ENCODE results near the gene MYT1. TPM values are rescaled to one million over a fixed set of nuclear protein-coding genes. Genes with fewer than 3 reads are reported as not detected.
"Not testable (repeated sequence)": the region's sequence is repeated elsewhere in the genome, so short reads cannot be mapped to it uniquely, and the experiment has no call there.

Gene MYT1
- total RNA-seq, 1 experiment from 2014 or later: 0.29 TPM

GRCh38 chr20:64279826-64280459 lies 115.7 kb downstream of the MYT1 start:
- no peak for DNase-seq (ENCODE audit: low read depth, low spot score)
- in situ Hi-C loops (cut with HindIII; ENCODE audit: low pct_unique_long_range_greater_than_20kb, low sequenced_read_pairs): no loop called here

- in situ Hi-C loops (cut with HindIII; ENCODE audit: low pct_unique_long_range_greater_than_20kb, low sequenced_read_pairs): no loop called here
These were observed 116.2 kb downstream of the MYT1 start for GRCh38 chr20:64280460-64280843.

DNA sequence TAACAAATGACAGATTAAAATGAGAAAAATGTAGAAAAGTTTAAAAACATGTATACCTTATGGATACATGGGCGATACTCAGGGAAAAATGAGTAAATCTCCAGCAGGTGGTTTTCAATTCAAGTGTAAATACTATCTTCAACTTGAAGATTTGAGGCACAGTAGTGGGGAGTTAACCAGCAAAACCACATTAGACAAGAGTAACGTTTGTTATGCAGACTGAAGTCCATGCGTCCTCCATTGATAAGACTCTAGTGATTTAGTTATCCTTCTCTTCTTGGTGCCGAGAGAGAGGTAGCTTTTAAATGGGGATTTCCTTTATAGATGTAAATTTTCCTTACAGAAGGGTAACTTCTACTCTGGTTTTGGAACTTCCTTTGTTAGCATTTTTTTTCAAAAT lies 119.4 kb downstream of the MYT1 start:
- in situ Hi-C loops (cut with HindIII; ENCODE audit: low pct_unique_long_range_greater_than_20kb, low sequenced_read_pairs): no loop called here
- no peak for DNase-seq (ENCODE audit: low read depth, low spot score)

More at GRCh38 chr20:64280460-64280843, 116.2 kb downstream of the MYT1 start:
- DNase-seq (ENCODE audit: low read depth, low spot score): no peak

DNA sequence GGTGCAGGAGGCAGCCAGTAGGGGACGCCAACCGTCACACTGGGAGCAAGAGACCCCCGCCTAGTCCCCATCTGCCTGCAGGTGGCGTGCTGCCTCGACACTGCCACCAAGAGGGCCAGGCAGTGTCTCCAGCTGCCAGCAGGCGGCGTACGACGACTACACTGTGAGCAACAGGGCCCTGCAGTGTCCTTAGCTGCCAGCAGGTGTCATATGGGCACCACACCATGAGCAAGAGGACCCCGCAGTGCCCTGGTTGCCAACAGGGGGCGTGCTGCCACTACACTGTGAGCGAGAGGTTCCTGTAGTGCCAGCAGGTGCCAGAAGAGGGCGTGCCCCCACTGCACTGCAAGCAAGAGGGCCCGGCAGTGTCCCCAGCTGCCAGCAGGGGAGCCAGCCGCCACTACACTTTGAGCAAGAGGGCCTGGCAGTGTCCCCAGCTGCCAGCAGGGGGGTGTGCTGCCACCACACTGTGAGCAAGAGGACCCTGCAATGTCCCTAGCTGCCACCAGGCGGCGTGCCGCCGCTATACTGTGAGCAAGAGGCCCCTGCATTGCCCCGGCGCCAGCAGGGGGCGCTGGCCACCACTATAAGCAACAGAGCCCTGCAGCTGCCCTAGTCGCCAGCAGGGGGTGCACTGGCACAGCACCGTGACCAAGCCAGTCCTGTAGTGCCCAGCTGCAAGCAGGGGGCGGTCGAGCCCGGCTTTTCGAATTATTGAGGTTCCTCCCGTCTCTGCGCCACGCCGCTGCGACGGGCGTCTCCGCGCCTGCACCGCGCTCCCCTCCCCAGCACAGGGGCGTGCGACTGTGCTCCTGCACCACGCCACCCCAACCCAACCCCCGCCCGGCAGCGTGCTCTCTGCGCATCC lies 121.6 kb downstream of the MYT1 start:
- in situ Hi-C loops (cut with HindIII; ENCODE audit: low pct_unique_long_range_greater_than_20kb, low sequenced_read_pairs): not testable (repeated sequence)
- peak; percentile 64 for DNase-seq (ENCODE audit: low read depth, low spot score)

- DNase-seq (ENCODE audit: low read depth, low spot score); in situ Hi-C loops (cut with HindIII; ENCODE audit: low pct_unique_long_range_greater_than_20kb, low sequenced_read_pairs): not testable (repeated sequence)
These were observed 122.4 kb downstream of the MYT1 start for GRCh38 chr20:64286447-64287263.

GRCh38 chr20:64287264-64287590 lies 123.0 kb downstream of the MYT1 start:
- in situ Hi-C loops (cut with HindIII; ENCODE audit: low pct_unique_long_range_greater_than_20kb, low sequenced_read_pairs); DNase-seq (ENCODE audit: low read depth, low spot score): not testable (repeated sequence)

Small RNA genes within 50 kb of the gene (small RNA-seq; reads per million reads assigned to genes)
- 0 reads per million in 2 experiments for gene AL137028.2

Other genes starting within 250 kb of the MYT1 start
- gene UCKL1, start 208.0 kb upstream of the MYT1 start, total RNA-seq (2014; rRNA removed; shearing (Covaris generic)): 21.5 and 23.2 TPM in 2 replicates
- gene ZNF512B, start 194.5 kb upstream of the MYT1 start, total RNA-seq (2014; rRNA removed; shearing (Covaris generic)): 8.5 and 8.9 TPM in 2 replicates
- gene SAMD10, start 184.8 kb upstream of the MYT1 start, total RNA-seq (2014; rRNA removed; shearing (Covaris generic)): not detected in 2 replicates
- 63.7 and 71.3 TPM in 2 replicates for gene PRPF6, start 183.3 kb upstream of the MYT1 start, total RNA-seq (2014; rRNA removed; shearing (Covaris generic))
- gene C20orf204, start 128.3 kb upstream of the MYT1 start, total RNA-seq (2014; rRNA removed; shearing (Covaris generic)): 0.37 and 0.59 TPM in 2 replicates
- 0.37 TPM in 1 of 2 replicates, not detected in the other for gene SOX18, start 114.8 kb upstream of the MYT1 start, total RNA-seq (2014; rRNA removed; shearing (Covaris generic))
- gene TCEA2, start 101.3 kb upstream of the MYT1 start, total RNA-seq (2014; rRNA removed; shearing (Covaris generic)): 6.8 and 9.8 TPM in 2 replicates
- gene RGS19, start 84.9 kb upstream of the MYT1 start, total RNA-seq (2014; rRNA removed; shearing (Covaris generic)): 28.7 and 31.4 TPM in 2 replicates
- gene OPRL1, start 84.4 kb upstream of the MYT1 start, total RNA-seq (2014; rRNA removed; shearing (Covaris generic)): 2.1 and 3.2 TPM in 2 replicates
- gene LKAAEAR1, start 80.1 kb upstream of the MYT1 start, total RNA-seq (2014; rRNA removed; shearing (Covaris generic)): 1.1 TPM in 1 of 2 replicates, not detected in the other
- not detected in 2 replicates for gene NPBWR2, start 56.9 kb upstream of the MYT1 start, total RNA-seq (2014; rRNA removed; shearing (Covaris generic))
- gene PCMTD2, start 91.3 kb downstream of the MYT1 start, total RNA-seq (2014; rRNA removed; shearing (Covaris generic)): 41.1 and 44.0 TPM in 2 replicates